ENCODE data around the gene CCDC28B. TPM values are rescaled to one million over a fixed set of nuclear protein-coding genes. Genes with fewer than 3 reads are reported as not detected.

Gene CCDC28B
- polyA plus RNA-seq, 3 donors = 2.5 to 5.6 (median 3.7) TPM

DNA sequence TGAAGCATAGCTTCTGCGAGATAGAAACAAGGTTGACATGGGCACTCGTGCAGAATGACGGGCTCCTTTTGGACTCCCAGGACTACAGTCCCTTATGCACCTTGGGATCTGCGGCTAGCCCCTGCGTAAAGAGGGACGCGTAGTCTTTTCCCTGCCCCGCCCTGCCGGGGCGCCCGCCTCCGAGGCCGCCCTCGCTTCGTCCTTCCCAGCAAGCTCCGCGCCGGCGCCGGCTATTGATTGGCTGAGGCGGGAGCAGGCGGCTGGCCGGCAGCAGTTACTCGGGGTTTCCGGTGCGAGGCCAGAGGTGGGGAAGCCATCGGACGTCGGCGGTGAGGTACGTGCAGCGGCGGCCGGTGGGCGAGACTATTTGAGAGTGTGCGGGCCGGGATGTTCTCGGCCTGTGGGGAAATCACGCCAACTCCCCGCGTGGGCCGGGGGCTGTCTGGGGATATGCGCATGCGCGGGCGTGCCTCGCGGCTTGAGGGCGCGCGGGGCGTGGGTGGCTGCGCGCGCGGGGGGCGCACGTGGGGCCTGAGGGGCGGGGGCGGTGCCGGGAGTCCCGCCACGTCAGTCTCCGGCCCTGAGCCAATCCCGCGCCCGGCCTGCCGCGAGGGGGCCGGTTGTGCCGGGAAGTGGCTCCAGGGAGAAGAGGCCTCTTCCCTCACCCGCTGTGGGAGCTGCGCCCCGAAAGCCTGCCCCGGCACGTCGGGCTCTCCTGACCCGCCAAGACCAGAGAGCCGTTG, 20.8 kb upstream of the CCDC28B start, which contains the start of gene TXLNA:
TXLNA (plus strand) TSS at position 233 of the 743 bp plus-strand sequence. CDS start 671 bp downstream, outside the sequence.
- H3K4me2 ChIP-seq (replicated peaks; ENCODE audit: extremely low read depth, low read length, poor library complexity, severe bottlenecking) = peak within 1 kb of the TSS; percentile 86
- no peaks in the 10 kb centered on the region for H3K27me3 ChIP-seq (ENCODE audit: control insufficient read depth in 2 of 2, insufficient read depth in 2 of 2, low read length in 2 of 2)
- H3K9ac ChIP-seq (ENCODE audit: insufficient read depth, low read length, poor library complexity, severe bottlenecking) = peak within 1 kb of the TSS; percentile 75
- DNase-seq = peak; percentile 84 to 86 (median 84)
- H3K27ac ChIP-seq (ENCODE audit: low read depth in 1 of 2, low read length in 2 of 2) = peak within 1 kb of the TSS; percentile 83 to 87
- Mint-ChIP-seq H3K9me3 (no peaks in the 10 kb centered on the region), H3K27me3 (ENCODE audit: low read depth in 3 of 3) (peaks cover 0 to 2% (median 0%) of the 10 kb centered on the region in 3 donors), H3K27ac (peak within 1 kb of the TSS; percentile 95 to 99 (median 97)), H3K4me3 (peak within 1 kb of the TSS; percentile 90 to 95), H3K36me3 (peaks cover 19 to 38% of the 10 kb centered on the region in 2 donors), H3K4me1 (peaks cover 45% of the 10 kb centered on the region)
- H3K9me3 ChIP-seq (replicated peaks in 1 of 2; ENCODE audit: control insufficient read depth in 1 of 2, insufficient read depth in 1 of 2, low read length in 2 of 2) = no peaks in the 10 kb centered on the region
- TF ChIP-seq, protein P1, sequence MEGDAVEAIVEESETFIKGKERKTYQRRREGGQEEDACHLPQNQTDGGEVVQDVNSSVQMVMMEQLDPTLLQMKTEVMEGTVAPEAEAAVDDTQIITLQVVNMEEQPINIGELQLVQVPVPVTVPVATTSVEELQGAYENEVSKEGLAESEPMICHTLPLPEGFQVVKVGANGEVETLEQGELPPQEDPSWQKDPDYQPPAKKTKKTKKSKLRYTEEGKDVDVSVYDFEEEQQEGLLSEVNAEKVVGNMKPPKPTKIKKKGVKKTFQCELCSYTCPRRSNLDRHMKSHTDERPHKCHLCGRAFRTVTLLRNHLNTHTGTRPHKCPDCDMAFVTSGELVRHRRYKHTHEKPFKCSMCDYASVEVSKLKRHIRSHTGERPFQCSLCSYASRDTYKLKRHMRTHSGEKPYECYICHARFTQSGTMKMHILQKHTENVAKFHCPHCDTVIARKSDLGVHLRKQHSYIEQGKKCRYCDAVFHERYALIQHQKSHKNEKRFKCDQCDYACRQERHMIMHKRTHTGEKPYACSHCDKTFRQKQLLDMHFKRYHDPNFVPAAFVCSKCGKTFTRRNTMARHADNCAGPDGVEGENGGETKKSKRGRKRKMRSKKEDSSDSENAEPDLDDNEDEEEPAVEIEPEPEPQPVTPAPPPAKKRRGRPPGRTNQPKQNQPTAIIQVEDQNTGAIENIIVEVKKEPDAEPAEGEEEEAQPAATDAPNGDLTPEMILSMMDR (IDR thresholded peaks at IDR 0.05) = no peak
- intact Hi-C loops (cut with micrococcal nuclease) = loop anchor here in 1 of 2 donors (10.0 kb wide), 1 partner anchor 115 kb away; the partner anchor contains the start of gene HDAC1
- H4K20me1 ChIP-seq (ENCODE audit: insufficient read depth, low read length) = peaks cover 23% of the 10 kb centered on the region
- peak within 1 kb of the TSS; percentile 57 to 83 (median 77) for H3K4me3 ChIP-seq (replicated peaks in 1 of 3; ENCODE audit: low read depth in 2 of 3, low read length in 3 of 3)
- peaks cover 35 to 41% of the 10 kb centered on the region in 2 donors for H3K4me1 ChIP-seq (ENCODE audit: control insufficient read depth in 1 of 2, insufficient read depth in 2 of 2, low read length in 2 of 2)
- under 1% methylated on average over 70 of the region's 79 CpGs for WGBS (ENCODE audit: insufficient coverage)
- peaks cover 21 to 36% of the 10 kb centered on the region in 2 donors for H3K36me3 ChIP-seq (replicated peaks in 1 of 2; ENCODE audit: control insufficient read depth in 1 of 2, insufficient read depth in 2 of 2, low read length in 2 of 2)
- peaks cover 38% of the 10 kb centered on the region for H3K79me2 ChIP-seq (ENCODE audit: insufficient read depth, low read length)
- H2AFZ ChIP-seq (ENCODE audit: insufficient read depth, low read depth, low read length, poor library complexity, severe bottlenecking) = peak within 1 kb of the TSS; percentile 88

DNA sequence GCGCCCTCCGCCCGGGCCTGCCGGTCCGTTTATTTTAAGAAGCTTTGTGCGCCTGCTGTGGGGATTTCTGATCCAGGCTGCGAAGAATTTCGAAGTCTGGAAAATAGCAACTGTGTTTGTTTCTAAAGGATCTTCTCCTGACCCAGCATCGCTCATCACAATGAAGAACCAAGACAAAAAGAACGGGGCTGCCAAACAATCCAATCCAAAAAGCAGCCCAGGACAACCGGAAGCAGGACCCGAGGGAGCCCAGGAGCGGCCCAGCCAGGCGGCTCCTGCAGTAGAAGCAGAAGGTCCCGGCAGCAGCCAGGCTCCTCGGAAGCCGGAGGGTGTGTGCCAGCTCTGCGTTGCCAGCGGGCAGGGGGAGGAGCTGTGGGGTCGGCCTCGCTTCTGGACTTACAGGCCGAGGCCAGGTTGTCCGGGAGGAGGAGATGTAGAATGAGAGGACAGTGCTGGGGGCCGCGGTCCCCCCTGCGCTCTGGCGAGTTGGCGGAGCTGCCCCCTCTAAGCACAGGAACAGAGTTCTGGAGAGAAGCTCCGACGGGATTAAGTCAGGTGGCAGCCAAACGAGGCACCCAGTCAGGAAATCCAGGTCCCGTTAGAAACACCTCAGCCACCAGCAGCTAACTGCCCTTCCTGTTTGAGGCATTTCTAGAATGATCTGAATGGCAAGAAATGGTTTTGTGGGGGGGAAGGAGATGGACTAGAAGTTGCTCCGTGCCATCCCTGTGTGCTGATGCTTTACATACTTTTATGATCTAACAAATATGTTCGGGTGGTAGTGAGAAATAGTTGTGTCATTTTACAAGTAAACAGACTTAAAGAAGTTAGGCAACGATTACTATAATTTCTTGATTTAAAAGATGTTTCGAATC, 20.0 kb upstream of the CCDC28B start:
- Histone ChIP-seq H3K27me3 (ENCODE audit: control insufficient read depth in 2 of 2, insufficient read depth in 2 of 2, low read length in 2 of 2) (no peaks in the 10 kb centered on the region), H3K36me3 (replicated peaks in 1 of 2; ENCODE audit: control insufficient read depth in 1 of 2, insufficient read depth in 2 of 2, low read length in 2 of 2) (peaks cover 28 to 35% of the 10 kb centered on the region in 2 donors), H2AFZ (ENCODE audit: insufficient read depth, low read depth, low read length, poor library complexity, severe bottlenecking) (peak overlapping the region; percentile 88), H3K27ac (ENCODE audit: low read depth in 1 of 2, low read length in 2 of 2) (peak overlapping the region; percentile 83 to 87), H3K4me2 (replicated peaks; ENCODE audit: extremely low read depth, low read length, poor library complexity, severe bottlenecking) (peak overlapping the region; percentile 86), H3K4me1 (ENCODE audit: control insufficient read depth in 1 of 2, insufficient read depth in 2 of 2, low read length in 2 of 2) (peaks cover 35 to 41% of the 10 kb centered on the region in 2 donors), H4K20me1 (ENCODE audit: insufficient read depth, low read length) (peaks cover 27% of the 10 kb centered on the region), H3K4me3 (replicated peaks in 1 of 3; ENCODE audit: low read depth in 2 of 3, low read length in 3 of 3) (peak overlapping the region; percentile 57 to 83 (median 77)), H3K9ac (ENCODE audit: insufficient read depth, low read length, poor library complexity, severe bottlenecking) (peak overlapping the region; percentile 75), H3K9me3 (replicated peaks in 1 of 2; ENCODE audit: control insufficient read depth in 1 of 2, insufficient read depth in 1 of 2, low read length in 2 of 2) (no peaks in the 10 kb centered on the region), H3K79me2 (ENCODE audit: insufficient read depth, low read length) (peaks cover 45% of the 10 kb centered on the region)
- 2% methylated on average over 25 of the region's 36 CpGs for WGBS (ENCODE audit: insufficient coverage)
- Mint-ChIP-seq H3K4me1 (peaks cover 50% of the 10 kb centered on the region), H3K36me3 (peaks cover 22 to 43% of the 10 kb centered on the region in 2 donors), H3K27ac (peak overlapping the region; percentile 92 to 97 (median 95)), H3K4me3 (peak overlapping the region; percentile 90 to 95), H3K27me3 (ENCODE audit: low read depth in 3 of 3) (peaks cover 0 to 2% (median 0%) of the 10 kb centered on the region in 3 donors), H3K9me3 (no peaks in the 10 kb centered on the region)
- intact Hi-C loops (cut with micrococcal nuclease) = loop anchor here in 1 of 2 donors (10.0 kb wide), 1 partner anchor 114 kb away; the partner anchor contains the start of gene HDAC1
- TF ChIP-seq, protein P1 (IDR thresholded peaks at IDR 0.05) = no peak
- DNase-seq = peak; percentile 14 to 30 (median 19)
